GM19397 (cell line): Measurements from ENCODE around the gene LRBA.
A peak's percentile ranks its signal among the peaks of the same experiment; 100 is the strongest.
"Not testable (repeated sequence)": the region's sequence is repeated elsewhere in the genome, so short reads cannot be mapped to it uniquely, and the experiment has no call there.

Experiments used
- ATAC-seq: cut with Tn5 transposase; IDR thresholded peaks from one replicate; pipeline ENCODE4 v1.9.1; 2021; ENCODE audit warnings: mild to moderate bottlenecking, moderate library complexity; ENCODE audit not compliant: unreplicated experiment

Gene LRBA

GRCh38 chr4:150978738-150979575 lies 36.1 kb downstream of the LRBA start:
- ATAC-seq, result no peak

- no peak for ATAC-seq
These were observed 38.5 kb downstream of the LRBA start for GRCh38 chr4:150976478-150977118.

- peak; percentile 68 for ATAC-seq
These were observed 40.3 kb downstream of the LRBA start for GRCh38 chr4:150974750-150975149.

- peak; percentile 6 for ATAC-seq
These were observed 40.8 kb downstream of the LRBA start for GRCh38 chr4:150974252-150974640.

GRCh38 chr4:150973626-150974251 lies 41.3 kb downstream of the LRBA start:
- no peak for ATAC-seq

GRCh38 chr4:150972592-150972991 lies 42.5 kb downstream of the LRBA start:
- no peak for ATAC-seq

GRCh38 chr4:150971901-150972300 lies 43.2 kb downstream of the LRBA start:
- ATAC-seq, result no peak

- no peak for ATAC-seq
These were observed 44.4 kb downstream of the LRBA start for GRCh38 chr4:150970685-150971151.

- no peak for ATAC-seq
These were observed 50.3 kb downstream of the LRBA start for GRCh38 chr4:150964754-150965153.

- ATAC-seq, result not testable (repeated sequence)
These were observed 51.3 kb downstream of the LRBA start for GRCh38 chr4:150963602-150964345.

- ATAC-seq, result no peak
These were observed 52.8 kb downstream of the LRBA start for GRCh38 chr4:150962245-150962644.

GRCh38 chr4:150961566-150961965 lies 53.5 kb downstream of the LRBA start:
- ATAC-seq, result no peak

GRCh38 chr4:150960818-150961217 lies 54.3 kb downstream of the LRBA start:
- ATAC-seq, result no peak

- no peak for ATAC-seq
These were observed 55.0 kb downstream of the LRBA start for GRCh38 chr4:150960079-150960478.

GRCh38 chr4:150957981-150958380 lies 57.1 kb downstream of the LRBA start:
- ATAC-seq, result not testable (repeated sequence)

- not testable (repeated sequence) for ATAC-seq
These were observed 58.0 kb downstream of the LRBA start for GRCh38 chr4:150957095-150957494.

- not testable (repeated sequence) for ATAC-seq
These were observed 61.2 kb downstream of the LRBA start for GRCh38 chr4:150953916-150954315.

GRCh38 chr4:150952167-150952845 lies 62.8 kb downstream of the LRBA start:
- no peak for ATAC-seq

- peak; percentile 83 for ATAC-seq
These were observed 64.3 kb downstream of the LRBA start for GRCh38 chr4:150950657-150951288.

- no peak for ATAC-seq
These were observed 65.1 kb downstream of the LRBA start for GRCh38 chr4:150949943-150950342.
